WERI-Rb-1 (cell line): ENCODE data around the gene BCO2.

Source experiments
- DNase-seq: peaks from one replicate; pipeline ENCODE4 v3.0.0-alpha.2; 2020
- H3K27ac ChIP-seq: fragments of 250-450 bp; sonication (Bioruptor Pico); 2 replicates; pipeline ENCODE4 v1.5.1; 2020; ENCODE audit warnings: mild to moderate bottlenecking, moderate library complexity
- H3K27me3 ChIP-seq: fragments of 250-450 bp; sonication (Bioruptor Pico); 2 replicates; pipeline ENCODE4 v1.5.1; 2021; ENCODE audit warnings: mild to moderate bottlenecking, low read depth, moderate library complexity; ENCODE audit not compliant: insufficient read depth, severe bottlenecking
- H3K36me3 ChIP-seq: fragments of 250-450 bp; sonication (Bioruptor Pico); 2 replicates; pipeline ENCODE4 v1.5.1; 2020; ENCODE audit warnings: mild to moderate bottlenecking, moderate library complexity
- H3K4me3 ChIP-seq: 2 replicates; pipeline ENCODE4 v1.5.1; 2011; ENCODE audit warnings: low read depth, mild to moderate bottlenecking, control low read depth, low read length
- H3K9me3 ChIP-seq: fragments of 250-450 bp; sonication (Bioruptor Pico); 2 replicates; pipeline ENCODE4 v1.5.1; 2021; ENCODE audit warnings: mild to moderate bottlenecking, moderate library complexity; ENCODE audit not compliant: severe bottlenecking
- CTCF ChIP-seq: IDR thresholded peaks from 2 replicates; pipeline ENCODE4 v1.5.1; 2011; ENCODE audit warnings: low read depth, mild to moderate bottlenecking, control low read depth, inconsistent platforms, low read length

Gene BCO2

GRCh38 chr11:112212290-112212689 lies 37.0 kb downstream of the BCO2 start:
- H3K27ac ChIP-seq = no peak overlapping the region
- no peaks in the 10 kb centered on the region for H3K36me3 ChIP-seq
- H3K27me3 ChIP-seq = no peaks in the 10 kb centered on the region
- no peak overlapping the region for H3K4me3 ChIP-seq
- DNase-seq = no peak
- H3K9me3 ChIP-seq = no peaks in the 10 kb centered on the region
- no peak for TF ChIP-seq CTCF

GRCh38 chr11:112212710-112213109 lies 37.4 kb downstream of the BCO2 start:
- no peak for DNase-seq

GRCh38 chr11:112213753-112214152 lies 38.4 kb downstream of the BCO2 start:
- Histone ChIP-seq H3K4me3 (no peak overlapping the region), H3K27ac (no peak overlapping the region), H3K27me3 (no peaks in the 10 kb centered on the region), H3K36me3 (no peaks in the 10 kb centered on the region), H3K9me3 (no peaks in the 10 kb centered on the region)
- TF ChIP-seq CTCF = no peak
- no peak for DNase-seq

More at GRCh38 chr11:112212710-112213109, 37.4 kb downstream of the BCO2 start:
- no peaks in the 10 kb centered on the region for H3K27me3 ChIP-seq
- H3K27ac ChIP-seq = no peak overlapping the region
- H3K9me3 ChIP-seq = no peaks in the 10 kb centered on the region
- H3K36me3 ChIP-seq = no peaks in the 10 kb centered on the region
- TF ChIP-seq CTCF = no peak
- H3K4me3 ChIP-seq = no peak overlapping the region

GRCh38 chr11:112215621-112216020 lies 40.3 kb downstream of the BCO2 start:
- Histone ChIP-seq H3K9me3 (no peaks in the 10 kb centered on the region), H3K27ac (no peak overlapping the region), H3K36me3 (no peaks in the 10 kb centered on the region), H3K4me3 (no peak overlapping the region), H3K27me3 (no peaks in the 10 kb centered on the region)
- TF ChIP-seq CTCF = no peak
- no peak for DNase-seq

GRCh38 chr11:112216561-112217105 lies 41.3 kb downstream of the BCO2 start:
- H3K27me3 ChIP-seq = no peaks in the 10 kb centered on the region
- TF ChIP-seq CTCF = no peak
- H3K4me3 ChIP-seq = no peak overlapping the region
- no peaks in the 10 kb centered on the region for H3K36me3 ChIP-seq
- no peak overlapping the region for H3K27ac ChIP-seq
- DNase-seq = no peak
- H3K9me3 ChIP-seq = no peaks in the 10 kb centered on the region
